IPS-NIHi7 (cell line): ENCODE results near the gene SNX27.
"Not testable (repeated sequence)": the region's sequence is repeated elsewhere in the genome, so short reads cannot be mapped to it uniquely, and the experiment has no call there.

Experiments
- DNase-seq: peaks from one replicate; pipeline ENCODE4 v3.0.0; 2012; ENCODE audit warnings: mixed read lengths; ENCODE audit errors: extremely low spot score

The SNX27 gene

DNA sequence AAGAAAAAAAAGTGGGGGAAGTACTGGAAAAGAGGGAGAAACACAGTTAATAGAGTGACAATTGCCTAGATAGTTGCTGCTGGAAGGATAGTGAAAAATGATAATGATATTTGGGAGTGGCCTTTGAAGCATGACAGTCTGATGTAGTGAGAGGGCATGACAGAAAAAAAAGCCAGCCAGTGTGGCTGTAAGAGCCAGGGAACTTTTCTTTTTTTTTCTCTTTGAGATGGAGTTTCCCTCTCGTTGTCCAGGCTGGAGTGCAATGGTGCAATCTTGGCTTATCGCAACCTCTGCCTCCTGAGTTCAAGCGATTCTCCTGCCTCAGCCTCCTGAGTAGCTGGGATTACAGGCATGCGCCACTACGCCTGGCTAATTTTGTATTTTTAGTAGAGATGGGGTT, 9.3 kb upstream of the SNX27 start:
- DNase-seq, result not testable (repeated sequence)

DNA sequence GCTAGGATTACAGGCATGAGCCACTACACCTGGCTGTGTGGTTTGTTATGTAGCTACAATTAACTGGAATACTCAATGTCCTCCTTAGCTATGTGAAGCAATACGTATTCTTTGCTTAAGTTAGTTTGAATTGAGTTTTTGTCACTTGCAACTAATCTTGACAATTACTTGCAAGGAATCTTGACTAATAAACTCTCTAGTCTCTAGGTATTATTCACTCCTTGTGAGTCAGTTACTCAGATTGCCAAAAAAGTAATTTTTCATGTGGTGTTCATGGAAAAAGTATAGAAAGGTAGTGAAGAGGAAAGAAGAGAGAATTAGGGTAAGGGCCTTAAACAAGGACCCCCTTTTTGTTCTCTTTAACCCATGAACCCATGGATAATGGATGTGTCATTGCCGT, 7.6 kb upstream of the SNX27 start:
- DNase-seq, result no peak

DNA sequence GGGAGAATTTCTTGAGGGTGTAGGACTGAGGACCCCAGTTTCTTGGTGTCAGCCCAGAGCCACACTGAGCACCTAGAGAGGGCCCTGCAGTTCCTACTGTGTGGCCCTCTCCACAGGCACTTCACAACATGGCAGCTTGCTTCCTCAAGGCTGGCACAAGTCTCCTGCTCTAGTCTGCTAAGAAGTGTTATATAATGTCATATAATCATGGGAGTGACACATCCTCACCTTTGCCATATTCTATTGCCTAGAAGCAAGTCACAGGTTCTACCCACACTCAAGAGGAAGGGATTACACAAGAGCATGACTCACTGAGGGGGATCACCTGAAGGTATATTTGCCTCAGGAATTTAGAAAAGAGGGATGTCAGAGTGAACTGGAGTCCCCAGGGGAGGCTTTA, 5.5 kb upstream of the SNX27 start:
- no peak for DNase-seq

DNA sequence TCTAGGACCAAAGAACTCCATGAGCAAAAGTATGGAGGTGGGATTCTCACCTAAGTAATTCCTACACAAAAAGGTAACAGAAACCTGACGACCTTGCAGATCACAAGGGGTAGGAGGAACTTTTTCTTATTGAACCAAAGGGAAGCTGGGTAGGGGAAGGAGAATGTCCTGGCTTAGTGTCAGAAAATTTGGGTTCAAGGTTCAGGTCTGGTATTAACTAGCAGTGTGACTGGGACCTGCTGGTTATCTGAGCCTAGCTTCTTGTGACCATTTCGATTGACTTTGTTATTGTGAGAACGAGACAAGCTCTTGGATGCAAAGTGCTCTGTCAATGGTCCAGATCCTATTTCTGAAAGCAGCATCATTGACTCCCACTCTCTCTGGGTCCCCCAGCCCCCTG, 5.0 kb upstream of the SNX27 start:
- no peak for DNase-seq

- no peak for DNase-seq
These were observed 1.7 kb upstream of the SNX27 start for GRCh38 chr1:151610142-151610541.

DNA sequence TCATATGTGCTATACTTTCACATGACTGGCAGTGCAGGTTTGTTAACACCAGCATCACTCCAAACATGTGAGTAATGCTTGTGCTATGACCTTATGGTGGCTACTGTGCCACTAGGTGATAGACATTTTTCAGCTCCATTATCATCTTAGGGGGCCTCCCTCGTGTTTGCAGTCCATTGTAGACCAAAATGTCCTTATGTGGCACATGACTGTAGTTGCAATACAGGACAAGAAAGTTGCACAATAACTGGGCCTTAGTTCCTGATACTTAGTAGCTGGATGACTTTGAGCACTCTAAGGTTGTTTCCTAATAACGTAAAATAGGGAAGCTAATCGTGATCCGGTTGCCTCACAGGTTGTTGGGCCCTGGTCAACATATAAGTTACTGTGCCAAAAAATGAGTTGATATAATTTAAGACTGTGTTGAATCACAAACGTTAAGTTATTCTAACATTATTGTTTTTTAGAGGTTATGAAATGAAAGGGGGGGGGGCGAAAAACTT, 511 bp upstream of the SNX27 start:
- DNase-seq, result no peak

GRCh38 chr1:151612501-151613281, 841 bp downstream of the SNX27 start:
- peak; percentile 37 for DNase-seq

DNA sequence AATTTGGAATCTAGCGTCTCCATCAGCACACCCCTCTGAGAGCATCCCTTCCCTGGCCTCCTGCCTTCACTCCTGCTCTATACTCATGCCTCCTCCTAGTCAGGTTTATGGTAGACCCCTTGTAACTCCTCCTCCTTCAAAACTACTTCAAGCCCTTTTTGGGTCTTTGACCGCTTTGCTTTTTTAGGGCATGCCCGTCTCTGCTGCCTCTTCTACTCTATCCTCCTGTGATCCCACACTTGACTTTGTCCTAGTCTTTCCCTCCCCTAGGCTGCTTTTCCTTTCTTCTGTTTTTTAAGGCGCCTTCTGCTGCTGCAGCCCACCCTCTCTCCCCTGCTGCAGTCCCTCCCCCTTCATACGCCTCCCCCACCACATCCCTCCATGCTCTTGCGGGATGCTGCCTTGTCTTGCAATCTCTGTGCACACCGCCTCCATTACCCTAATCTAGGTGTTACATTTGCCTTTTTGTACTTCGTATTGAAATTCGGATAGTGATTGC, 1.5 kb downstream of the SNX27 start:
- peak; percentile 48 for DNase-seq

- no peak for DNase-seq
These were observed 4.1 kb downstream of the SNX27 start for GRCh38 chr1:151615711-151616504.

GRCh38 chr1:151616505-151616849, 4.6 kb downstream of the SNX27 start:
- DNase-seq, result no peak

GRCh38 chr1:151618003-151618402, 6.2 kb downstream of the SNX27 start:
- no peak for DNase-seq

DNA sequence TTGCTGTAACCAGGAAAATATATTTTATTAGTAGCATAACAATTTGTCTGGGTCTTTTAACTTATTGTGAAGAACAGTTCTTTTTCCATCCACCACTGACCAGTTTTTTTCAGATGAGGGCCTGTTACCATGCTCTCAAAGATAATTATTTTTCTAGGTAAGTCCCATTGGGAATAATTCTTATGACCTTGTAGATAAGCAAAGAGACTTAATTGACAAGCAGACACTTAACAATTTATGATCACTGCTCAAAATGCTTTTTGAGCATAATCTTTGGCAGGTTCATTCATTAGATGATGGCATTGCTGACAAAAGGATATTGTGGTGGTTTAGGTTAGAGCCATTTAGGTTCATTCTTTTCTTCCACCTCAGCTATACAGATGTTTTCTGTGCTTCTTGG, 6.6 kb downstream of the SNX27 start:
- no peak for DNase-seq

- not testable (repeated sequence) for DNase-seq
These were observed 7.1 kb downstream of the SNX27 start for GRCh38 chr1:151618996-151619395.

- no peak for DNase-seq
These were observed 7.7 kb downstream of the SNX27 start for GRCh38 chr1:151619489-151620093.

- no peak for DNase-seq
These were observed 8.4 kb downstream of the SNX27 start for GRCh38 chr1:151620286-151620685.

GRCh38 chr1:151621351-151621750, 9.5 kb downstream of the SNX27 start:
- DNase-seq, result no peak

DNA sequence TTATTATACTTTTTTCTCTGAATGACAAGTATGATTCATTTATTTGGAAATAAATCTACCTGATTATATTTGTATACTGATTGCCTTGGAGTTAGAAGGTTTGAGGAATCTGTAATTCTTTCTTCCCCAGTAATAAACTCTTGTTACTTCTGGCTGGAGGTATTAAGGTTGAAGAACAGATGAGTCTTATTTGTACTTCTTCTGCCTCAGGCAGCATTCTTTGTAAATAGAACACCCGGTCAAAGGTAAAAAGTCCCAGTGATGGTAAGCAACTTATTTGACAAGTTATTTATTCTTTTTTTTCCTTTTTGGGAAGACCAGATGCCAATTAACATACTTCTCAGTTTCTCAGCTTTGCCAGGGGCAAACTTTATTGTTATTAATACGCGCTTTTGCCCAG, 12.9 kb downstream of the SNX27 start:
- no peak for DNase-seq

DNA sequence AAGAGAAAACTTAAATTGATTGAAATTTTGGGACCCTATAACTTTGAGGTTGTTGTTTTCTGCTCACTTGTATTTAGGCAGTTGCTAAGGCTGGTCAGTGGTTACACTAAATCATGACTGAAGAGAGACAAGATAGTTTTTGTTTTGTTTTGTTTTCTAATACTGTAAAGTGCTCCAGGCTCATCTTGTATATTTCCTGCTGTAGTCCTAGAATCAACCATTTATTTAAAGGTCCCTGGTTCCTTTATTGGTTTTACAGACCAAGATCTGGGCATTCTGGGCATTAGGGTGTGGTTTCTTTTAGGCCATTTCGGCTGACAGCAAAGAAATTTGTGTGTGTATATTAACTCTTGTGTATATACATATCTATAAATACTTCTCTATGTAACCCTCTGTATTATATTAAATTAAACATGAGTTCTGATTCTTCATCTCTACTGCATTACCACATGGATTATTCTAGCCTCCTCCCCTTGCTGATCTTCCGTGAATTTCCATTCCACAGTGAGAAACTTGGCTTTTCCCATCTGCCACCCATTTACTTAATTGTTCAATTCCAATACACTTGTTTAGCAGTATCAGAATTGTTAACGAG, 15.0 kb downstream of the SNX27 start:
- DNase-seq, result no peak

GRCh38 chr1:151629278-151629677, 17.4 kb downstream of the SNX27 start:
- no peak for DNase-seq

DNA sequence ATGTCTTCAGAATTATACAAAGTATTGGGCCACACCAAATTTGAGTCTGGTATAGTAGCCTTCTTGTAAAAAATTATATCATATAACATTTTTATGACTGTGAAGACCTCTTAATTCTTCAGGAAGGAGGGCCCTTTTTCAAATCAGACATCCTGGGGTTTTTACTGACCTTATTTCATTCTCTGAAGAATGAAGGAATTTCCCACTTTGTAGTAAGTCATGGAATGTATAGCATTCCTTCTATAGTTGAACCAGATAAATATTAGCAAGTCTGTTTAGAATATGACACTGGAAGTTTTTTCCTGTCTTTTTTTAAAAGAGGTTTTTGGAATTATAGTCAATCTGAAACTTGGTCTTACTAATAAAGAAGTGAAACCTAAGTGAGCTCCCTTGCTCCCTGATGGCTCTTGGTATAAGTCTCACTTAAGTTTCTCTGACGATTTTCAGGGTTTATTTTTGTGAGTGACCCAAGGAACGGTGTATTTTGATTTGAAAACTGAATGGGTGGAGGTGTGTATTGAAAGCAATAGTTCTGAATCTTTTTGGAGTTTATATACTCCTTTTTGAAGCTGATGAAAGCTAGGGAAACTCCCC, 23.7 kb downstream of the SNX27 start:
- DNase-seq, result no peak

DNA sequence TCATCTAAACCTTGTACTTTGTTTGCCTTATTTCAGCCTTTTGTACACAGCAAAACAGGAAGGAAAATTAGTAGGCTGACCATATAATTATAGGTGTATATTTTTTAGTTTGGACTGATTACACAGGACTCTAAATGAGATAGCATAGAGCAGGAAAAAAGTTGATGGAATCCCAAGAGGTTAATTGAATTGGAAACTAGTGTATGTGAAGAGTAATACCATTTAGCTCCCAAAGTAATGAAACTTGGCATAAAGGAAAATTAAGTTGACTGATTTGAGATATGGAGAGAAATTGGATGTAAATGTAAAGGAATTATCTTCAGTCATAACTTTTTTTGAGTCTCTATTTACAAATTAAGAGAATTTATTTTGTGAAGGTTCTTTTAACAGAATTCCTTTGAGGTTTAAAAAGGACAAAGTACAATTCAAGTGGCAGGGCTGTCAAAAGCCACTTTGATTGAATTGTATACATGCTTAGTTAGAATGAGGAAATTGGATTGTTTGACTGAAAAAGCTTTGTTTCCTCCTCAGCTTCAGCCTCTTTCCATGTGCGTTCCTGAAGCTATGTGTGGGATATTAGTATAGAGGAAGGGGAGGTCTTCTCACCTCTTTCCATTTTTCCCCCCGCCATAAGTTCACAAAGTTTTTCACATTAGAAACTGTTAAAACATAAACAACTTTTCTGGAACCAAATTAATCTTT, 26.4 kb downstream of the SNX27 start:
- DNase-seq, result no peak
